Suprapubic skin (tissue), 3 donors: ENCODE results near the gene BTBD6.

Source experiments
- CTCF ChIP-seq, 2 donors: fragments of 200-600 bp in 1 of 2; fragments of 450-650 bp in 1 of 2; sonication (generic) in 1 of 2; IDR thresholded peaks; one replicate each; pipeline ENCODE4 v1.5.1; 2016 to 2019; ENCODE audit warnings: antibody characterized with exemption in 2 of 2, mild to moderate bottlenecking in 1 of 2, moderate library complexity in 1 of 2
- EP300 ChIP-seq: sonication (generic); formaldehyde crosslinking; IDR thresholded peaks from one replicate; pipeline ENCODE4 v1.6.1; 2017; ENCODE audit warnings: antibody characterized with exemption

- TF ChIP-seq EP300 (no peak), CTCF (IDR thresholded peaks at IDR 0.05) (no peak)
Measured at GRCh38 chr14:105229099-105229655, 19.2 kb upstream of the BTBD6 start.
